Osteoblast (primary cell): ENCODE data around the gene VPS25. TPM values are rescaled to one million over a fixed set of nuclear protein-coding genes. Genes with fewer than 3 reads are reported as not detected.

ENCODE experiments used
- DNase-seq: peaks from one replicate; pipeline ENCODE4 v3.0.0; 2011; ENCODE audit warnings: low spot score, mixed read lengths; ENCODE audit not compliant: insufficient read length; ENCODE audit errors: missing footprints
- H2AFZ ChIP-seq: 2 replicates; pipeline ENCODE4 v1.6.0; 2011; ENCODE audit warnings: mild to moderate bottlenecking, low read length
- H3K27ac ChIP-seq: 2 replicates; pipeline ENCODE4 v1.5.1; 2011; ENCODE audit warnings: mild to moderate bottlenecking, low read depth, low read length, moderate library complexity
- H3K27me3 ChIP-seq: 2 replicates; pipeline ENCODE4 v1.6.0; 2012; ENCODE audit warnings: mild to moderate bottlenecking, control low read depth, inconsistent platforms, low read length, moderate library complexity; ENCODE audit not compliant: insufficient read depth
- H3K36me3 ChIP-seq: 2 replicates; pipeline ENCODE4 v1.5.1; 2011; ENCODE audit warnings: mild to moderate bottlenecking, low read length, control low read depth, moderate library complexity; ENCODE audit not compliant: insufficient read depth
- H3K4me1 ChIP-seq: 2 replicates; pipeline ENCODE4 v1.5.1; 2011; ENCODE audit warnings: mild to moderate bottlenecking, low read length, control low read depth, moderate library complexity; ENCODE audit not compliant: insufficient read depth
- H3K4me2 ChIP-seq: 2 replicates; pipeline ENCODE4 v1.6.0; 2011; ENCODE audit warnings: mild to moderate bottlenecking, low read length; ENCODE audit not compliant: insufficient read depth
- H3K4me3 ChIP-seq: fragments of 200-600 bp; sonication (generic); 3 replicates; pipeline ENCODE4 v1.5.1; 2012; ENCODE audit warnings: mild to moderate bottlenecking, low read length, inconsistent platforms; ENCODE audit not compliant: insufficient read depth
- H3K79me2 ChIP-seq: 2 replicates; pipeline ENCODE4 v1.6.0; 2012; ENCODE audit warnings: mild to moderate bottlenecking, low read length, control low read depth, inconsistent platforms; ENCODE audit not compliant: insufficient read depth
- H3K9me3 ChIP-seq: 2 replicates; pipeline ENCODE4 v1.5.1; 2011; ENCODE audit warnings: low read depth, low read length, control low read depth
- H4K20me1 ChIP-seq: 2 replicates; pipeline ENCODE4 v1.6.0; 2012; ENCODE audit warnings: mild to moderate bottlenecking, low read length, control low read depth; ENCODE audit not compliant: insufficient read depth
- total RNA-seq: library from RNA; depleted of rRNA; stranded (reverse); fragments of >200 nt; gene quantifications from 2 replicates; pipeline ENCODE4 v1.2.3, GENCODE V29; 2012
- TF ChIP-seq, protein P1 (sequence below): IDR thresholded peaks from 2 replicates; pipeline ENCODE4 v1.5.1; 2011; ENCODE audit warnings: mild to moderate bottlenecking, low read depth, low read length, moderate library complexity; ENCODE audit errors: extremely low read depth

Gene VPS25
- total RNA-seq, 1 donor, result 46.7 TPM

DNA sequence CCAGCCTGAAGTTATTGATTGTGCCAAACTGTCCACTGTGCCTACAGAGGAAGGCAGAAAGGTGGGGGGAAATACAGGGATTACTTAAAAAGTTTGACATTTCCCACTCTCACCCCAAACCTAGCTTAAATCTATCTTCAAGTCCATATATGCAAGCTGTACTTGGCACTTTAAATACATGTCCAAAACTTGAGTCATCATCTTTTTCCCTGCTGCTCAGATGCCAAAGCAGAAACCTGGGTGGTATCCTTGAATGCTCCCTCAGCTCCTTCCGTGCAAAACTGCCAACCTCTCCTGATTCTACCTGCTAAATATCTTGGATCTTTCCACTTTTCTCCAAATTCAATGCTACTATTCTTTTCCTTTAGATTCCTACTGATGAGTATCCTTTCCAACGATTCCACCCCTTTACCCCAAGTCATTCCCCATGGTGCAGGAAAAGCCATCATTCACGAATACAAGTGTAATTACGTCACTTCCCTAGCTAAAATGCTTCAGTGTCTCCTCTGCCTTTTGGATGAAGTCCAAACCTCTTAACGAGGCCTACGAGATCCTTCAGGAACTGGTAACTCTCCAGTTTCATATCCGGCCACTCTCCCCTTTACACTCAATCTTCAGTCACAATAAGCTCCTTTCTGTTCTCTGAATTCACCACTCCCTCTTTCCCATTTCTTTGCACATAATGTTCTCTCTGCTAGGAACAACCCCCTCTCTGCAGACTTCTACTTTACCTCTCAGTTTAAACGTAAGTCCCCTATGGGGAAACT lies 41.6 kb downstream of the VPS25 start:
- Histone ChIP-seq H3K9me3 (no peaks in the 10 kb centered on the region), H3K36me3 (peaks cover 72% of the 10 kb centered on the region), H3K79me2 (no peaks in the 10 kb centered on the region), H3K4me2 (peak overlapping the region; percentile 69), H3K27ac (peak overlapping the region; percentile 63), H3K4me1 (peaks cover 42% of the 10 kb centered on the region), H2AFZ (peak overlapping the region; percentile 15), H3K4me3 (peak overlapping the region; percentile 43), H3K27me3 (no peaks in the 10 kb centered on the region), H4K20me1 (no peaks in the 10 kb centered on the region)
- peak; percentile 92 for DNase-seq
- TF ChIP-seq, protein P1, sequence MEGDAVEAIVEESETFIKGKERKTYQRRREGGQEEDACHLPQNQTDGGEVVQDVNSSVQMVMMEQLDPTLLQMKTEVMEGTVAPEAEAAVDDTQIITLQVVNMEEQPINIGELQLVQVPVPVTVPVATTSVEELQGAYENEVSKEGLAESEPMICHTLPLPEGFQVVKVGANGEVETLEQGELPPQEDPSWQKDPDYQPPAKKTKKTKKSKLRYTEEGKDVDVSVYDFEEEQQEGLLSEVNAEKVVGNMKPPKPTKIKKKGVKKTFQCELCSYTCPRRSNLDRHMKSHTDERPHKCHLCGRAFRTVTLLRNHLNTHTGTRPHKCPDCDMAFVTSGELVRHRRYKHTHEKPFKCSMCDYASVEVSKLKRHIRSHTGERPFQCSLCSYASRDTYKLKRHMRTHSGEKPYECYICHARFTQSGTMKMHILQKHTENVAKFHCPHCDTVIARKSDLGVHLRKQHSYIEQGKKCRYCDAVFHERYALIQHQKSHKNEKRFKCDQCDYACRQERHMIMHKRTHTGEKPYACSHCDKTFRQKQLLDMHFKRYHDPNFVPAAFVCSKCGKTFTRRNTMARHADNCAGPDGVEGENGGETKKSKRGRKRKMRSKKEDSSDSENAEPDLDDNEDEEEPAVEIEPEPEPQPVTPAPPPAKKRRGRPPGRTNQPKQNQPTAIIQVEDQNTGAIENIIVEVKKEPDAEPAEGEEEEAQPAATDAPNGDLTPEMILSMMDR, result no peak

DNA sequence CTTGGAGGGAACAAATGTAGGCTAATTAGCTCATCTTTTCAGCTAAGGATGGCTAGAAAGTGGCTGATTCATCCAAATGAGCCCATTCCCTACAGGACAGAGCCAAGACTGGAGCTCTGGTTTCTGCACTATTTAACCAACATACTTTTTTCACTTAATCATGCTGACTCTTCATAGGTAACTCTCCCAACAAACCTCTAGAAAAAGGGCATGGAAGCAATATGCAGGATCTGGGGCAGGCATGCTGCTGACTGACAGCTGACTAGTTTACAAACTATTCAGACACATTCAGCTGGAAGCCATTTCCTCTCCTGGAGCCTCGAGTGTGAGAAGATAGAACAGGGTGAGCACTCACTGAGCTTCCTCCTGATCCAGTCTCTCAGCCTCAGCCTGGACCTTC lies 44.6 kb downstream of the VPS25 start:
- Histone ChIP-seq H4K20me1 (no peaks in the 10 kb centered on the region), H3K27me3 (no peaks in the 10 kb centered on the region), H2AFZ (no peak overlapping the region), H3K36me3 (peaks cover 65% of the 10 kb centered on the region), H3K27ac (peak overlapping the region; percentile 86), H3K4me3 (no peak overlapping the region), H3K9me3 (no peaks in the 10 kb centered on the region), H3K79me2 (peaks cover 19% of the 10 kb centered on the region), H3K4me1 (peaks cover 43% of the 10 kb centered on the region), H3K4me2 (no peak overlapping the region)
- peak; percentile 8 for DNase-seq
- TF ChIP-seq, protein P1, result no peak

DNA sequence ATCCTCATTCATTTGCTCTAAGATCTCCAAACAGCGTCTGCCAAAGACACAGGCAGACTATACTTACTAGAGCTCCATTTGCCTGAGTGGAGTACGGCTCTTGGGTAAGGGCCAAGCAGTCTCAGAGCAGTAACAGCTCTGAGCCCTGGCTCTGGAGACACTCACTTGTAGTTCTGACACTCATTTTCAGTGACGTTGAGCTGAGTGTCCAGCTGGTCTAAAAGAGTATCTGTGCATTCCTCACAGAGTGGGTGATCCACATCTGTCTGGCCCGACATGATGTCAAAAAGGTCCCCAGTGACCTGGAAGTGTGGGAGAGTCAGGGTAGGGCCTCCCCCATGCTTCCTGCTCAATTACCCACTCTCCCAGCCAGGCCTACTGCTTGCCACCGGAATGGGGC lies 45.1 kb downstream of the VPS25 start:
- Histone ChIP-seq H2AFZ (no peak overlapping the region), H3K36me3 (peaks cover 64% of the 10 kb centered on the region), H3K9me3 (no peaks in the 10 kb centered on the region), H3K79me2 (peaks cover 24% of the 10 kb centered on the region), H3K4me3 (no peak overlapping the region), H3K4me2 (no peak overlapping the region), H4K20me1 (no peaks in the 10 kb centered on the region), H3K4me1 (peaks cover 48% of the 10 kb centered on the region), H3K27ac (peak overlapping the region; percentile 86), H3K27me3 (no peaks in the 10 kb centered on the region)
- TF ChIP-seq, protein P1, result no peak
- peak; percentile 32 for DNase-seq

DNA sequence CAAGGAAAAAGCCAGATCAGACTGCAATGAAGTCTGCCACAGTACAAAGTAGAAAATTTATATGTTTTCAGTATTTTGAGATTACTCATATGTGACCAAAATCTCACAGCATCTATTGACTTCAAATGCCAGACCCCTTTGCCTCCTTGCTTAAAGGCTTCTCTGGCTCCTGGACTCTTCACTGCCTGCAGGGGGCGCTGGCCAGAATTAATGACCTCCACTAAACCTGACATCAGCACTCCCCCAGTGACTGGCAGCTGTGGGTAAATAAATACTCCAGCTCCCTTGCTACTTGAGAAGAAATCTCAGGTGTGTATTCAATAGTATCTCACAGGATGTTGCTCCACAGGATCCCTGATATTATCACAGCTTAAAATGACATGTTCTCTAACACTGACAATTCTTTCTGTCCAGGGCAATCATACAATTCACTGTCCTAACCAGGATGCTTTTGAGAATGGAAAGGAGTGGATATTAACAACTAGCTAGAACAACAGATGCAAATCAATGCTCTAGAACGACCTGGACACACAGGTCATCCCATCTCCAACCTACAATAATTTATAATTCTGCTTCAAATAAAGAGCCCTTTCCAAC lies 46.8 kb downstream of the VPS25 start:
- H3K4me3 ChIP-seq, result no peak overlapping the region
- peaks cover 31% of the 10 kb centered on the region for H3K79me2 ChIP-seq
- TF ChIP-seq, protein P1, result peak; percentile 89
- peaks cover 42% of the 10 kb centered on the region for H3K4me1 ChIP-seq
- peak; percentile 31 for DNase-seq
- peak overlapping the region; percentile 86 for H3K27ac ChIP-seq
- no peaks in the 10 kb centered on the region for H3K9me3 ChIP-seq
- H2AFZ ChIP-seq, result no peak overlapping the region
- no peaks in the 10 kb centered on the region for H3K27me3 ChIP-seq
- no peaks in the 10 kb centered on the region for H4K20me1 ChIP-seq
- H3K4me2 ChIP-seq, result no peak overlapping the region
- peaks cover 54% of the 10 kb centered on the region for H3K36me3 ChIP-seq
